NB4 (cell line): ENCODE data around the gene CARMIL1.

Source experiments
- CTCF ChIP-seq: IDR thresholded peaks from one replicate; pipeline ENCODE4 v1.5.1; 2012; ENCODE audit warnings: low read depth, low read length
- POLR2A ChIP-seq: IDR thresholded peaks from 2 replicates; pipeline ENCODE4 v1.6.1; 2011; ENCODE audit warnings: mild to moderate bottlenecking; ENCODE audit not compliant: insufficient read length; ENCODE audit errors: extremely low read depth
- TF ChIP-seq, protein P1 (sequence below): IDR thresholded peaks from 2 replicates; pipeline ENCODE4 v1.6.1; 2011; ENCODE audit warnings: low read depth, low read length

DNA sequence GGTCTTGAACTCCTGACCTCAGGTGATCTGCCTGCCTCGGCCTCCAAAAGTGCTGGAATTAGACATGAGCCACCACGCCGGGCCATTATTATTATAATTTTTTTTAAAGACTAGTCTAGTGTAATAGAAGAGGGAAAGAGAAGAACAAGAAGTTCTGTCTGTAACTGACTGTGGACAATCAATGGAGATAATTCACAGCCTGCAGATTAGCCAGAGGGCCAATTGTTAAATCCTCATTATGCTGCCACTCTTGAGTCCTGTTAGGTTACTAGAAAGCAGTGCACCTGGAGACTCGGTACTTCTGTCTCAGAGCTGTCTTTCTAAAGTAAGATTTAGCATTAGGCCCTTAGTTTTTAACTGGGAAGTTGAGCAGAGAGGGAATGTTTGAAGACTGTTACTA, 37.5 kb downstream of the CARMIL1 start:
- TF ChIP-seq CTCF (no peak), POLR2A (no peak)
- TF ChIP-seq, protein P1, sequence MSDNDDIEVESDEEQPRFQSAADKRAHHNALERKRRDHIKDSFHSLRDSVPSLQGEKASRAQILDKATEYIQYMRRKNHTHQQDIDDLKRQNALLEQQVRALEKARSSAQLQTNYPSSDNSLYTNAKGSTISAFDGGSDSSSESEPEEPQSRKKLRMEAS = no peak
